H1 (cell line): ENCODE measurements around the gene NRP2. TPM values are rescaled to one million over a fixed set of nuclear protein-coding genes. Genes with fewer than 3 reads are reported as not detected.

Source experiments
- CTCF ChIA-PET: fragments of 300-600 bp; sonication (Branson Sonifier 250); formaldehyde crosslinking; loops from one replicate; lab custom pipeline; 2021; ENCODE audit not compliant: partially characterized antibody; lab: Charles Lee
- POLR2A ChIA-PET: fragments of 300-600 bp; sonication (Branson Sonifier 250); formaldehyde crosslinking; loops from one replicate; lab custom pipeline; 2021; ENCODE audit warnings: inconsistent platforms; ENCODE audit not compliant: partially characterized antibody; lab: Charles Lee
- DNase-seq, 2 experiments: peaks; one replicate each; pipeline versions ENCODE4 v3.0.0 to v3.0.0-alpha.2; 2010 to 2022; ENCODE audit warnings: low spot score in 2 of 2, low read depth in 1 of 2, mixed read lengths in 1 of 2
- FAIRE-seq: peaks from 2 replicates; lab custom pipeline; 2011; peaks lifted over from hg19 to GRCh38; lab: Jason Lieb, UNC
- H2AFZ ChIP-seq: 2 replicates; pipeline ENCODE4 v1.8.1; 2012; ENCODE audit warnings: low read length, inconsistent platforms
- H2AK5ac ChIP-seq: 2 replicates; pipeline ENCODE4 v1.6.1; 2013; ENCODE audit warnings: low read depth, low read length
- H2BK120ac ChIP-seq: replicated peaks from 2 replicates; pipeline ENCODE3; 2013; ENCODE audit warnings: low read depth, low read length, inconsistent platforms
- H2BK12ac ChIP-seq: 2 replicates; pipeline ENCODE4 v1.6.1; 2013; ENCODE audit warnings: low read depth, low read length
- H2BK15ac ChIP-seq: 2 replicates; pipeline ENCODE4 v1.6.1; 2013; ENCODE audit warnings: low read length
- H2BK20ac ChIP-seq: 2 replicates; pipeline ENCODE4 v1.6.1; 2013; ENCODE audit warnings: low read length
- H2BK5ac ChIP-seq: 2 replicates; pipeline ENCODE4 v1.6.1; 2013; ENCODE audit warnings: low read depth, low read length
- H3K14ac ChIP-seq: 2 replicates; pipeline ENCODE4 v1.6.1; 2013; ENCODE audit warnings: inconsistent platforms; ENCODE audit not compliant: insufficient read length
- H3K18ac ChIP-seq: 2 replicates; pipeline ENCODE4 v1.6.1; 2013; ENCODE audit warnings: low read length; ENCODE audit errors: extremely low read depth
- H3K23ac ChIP-seq: 2 replicates; pipeline ENCODE4 v1.6.1; 2013; ENCODE audit warnings: inconsistent platforms; ENCODE audit not compliant: insufficient read length
- H3K23me2 ChIP-seq: 2 replicates; pipeline ENCODE4 v1.6.1; 2013; ENCODE audit warnings: low read depth, low read length
- H3K27ac ChIP-seq: 2 replicates; pipeline ENCODE4 v1.6.1; 2011; ENCODE audit warnings: low read depth, low read length, inconsistent platforms
- H3K27me3 ChIP-seq, 4 experiments: replicated peaks in 1 of 4; 1 replicate in 1 of 4; 2 replicates in 3 of 4; pipeline versions ENCODE4 v1.6.1 to v1.8.1; 2011 to 2013; ENCODE audit warnings: low read length in 3 of 4, mild to moderate bottlenecking in 3 of 4, inconsistent platforms in 2 of 4, mixed read lengths in 2 of 4, moderate library complexity in 1 of 4; ENCODE audit not compliant: control insufficient read depth in 3 of 4, insufficient read depth in 3 of 4; ENCODE audit errors: extremely low read depth in 1 of 4
- H3K36me3 ChIP-seq, 4 experiments: 2 replicates each; pipeline versions ENCODE4 v1.6.1 to v1.8.1; 2011 to 2013; ENCODE audit warnings: mild to moderate bottlenecking in 4 of 4, low read length in 3 of 4, moderate library complexity in 2 of 4, control low read depth in 1 of 4, inconsistent platforms in 1 of 4; ENCODE audit not compliant: insufficient read depth in 4 of 4, control insufficient read depth in 2 of 4
- H3K4ac ChIP-seq: replicated peaks from 2 replicates; pipeline ENCODE3; 2013; ENCODE audit warnings: low read length, low read depth, mixed read lengths, inconsistent platforms; ENCODE audit not compliant: insufficient read length
- H3K4me1 ChIP-seq, 4 experiments: replicated peaks in 1 of 4; 1 replicate in 1 of 4; 2 replicates in 3 of 4; pipeline versions ENCODE4 v1.6.1 to v1.8.1; 2011 to 2013; ENCODE audit warnings: low read length in 3 of 4, inconsistent platforms in 2 of 4, mixed read lengths in 1 of 4; ENCODE audit not compliant: insufficient read depth in 4 of 4, control insufficient read depth in 3 of 4
- H3K4me2 ChIP-seq, 2 experiments: 2 replicates each; pipeline versions ENCODE4 v1.6.1 to v1.8.1; 2011 to 2013; ENCODE audit warnings: low read depth in 2 of 2, low read length in 2 of 2, control low read depth in 1 of 2, inconsistent platforms in 1 of 2, mild to moderate bottlenecking in 1 of 2; ENCODE audit not compliant: insufficient read depth in 1 of 2
- H3K4me3 ChIP-seq, 4 experiments: fragments of 200-600, 300-600 bp in 1 of 4; sonication (generic), shearing (Covaris generic), sonication (Bioruptor Twin) in 1 of 4; 2 replicates each; pipeline versions ENCODE4 v1.5.1 to v1.8.1; 2011 to 2016; ENCODE audit warnings: low read length in 4 of 4, low read depth in 3 of 4, control low read depth in 2 of 4, inconsistent platforms in 2 of 4, mild to moderate bottlenecking in 2 of 4, mixed read lengths in 1 of 4, moderate library complexity in 1 of 4; ENCODE audit not compliant: insufficient read depth in 2 of 4; ENCODE audit errors: extremely low read depth in 1 of 4
- H3K56ac ChIP-seq: replicated peaks from 2 replicates; pipeline ENCODE3; 2013; ENCODE audit warnings: low read depth, mild to moderate bottlenecking, mixed read lengths, low read length, inconsistent platforms; ENCODE audit not compliant: insufficient read length
- H3K79me1 ChIP-seq: 2 replicates; pipeline ENCODE4 v1.6.1; 2013; ENCODE audit warnings: low read depth, low read length, control low read depth
- H3K79me2 ChIP-seq, 2 experiments: 2 replicates each; pipeline versions ENCODE4 v1.6.1 to v1.8.1; 2012 to 2013; ENCODE audit warnings: low read length in 2 of 2, mild to moderate bottlenecking in 2 of 2, inconsistent platforms in 1 of 2; ENCODE audit not compliant: insufficient read depth in 2 of 2, control insufficient read depth in 1 of 2
- H3K9ac ChIP-seq, 4 experiments: replicated peaks in 1 of 4; 1 replicate in 1 of 4; 2 replicates in 3 of 4; pipeline versions ENCODE4 v1.6.1 to v1.8.1; 2011 to 2013; ENCODE audit warnings: low read depth in 3 of 4, low read length in 3 of 4, control low read depth in 2 of 4, mild to moderate bottlenecking in 2 of 4, moderate library complexity in 2 of 4, inconsistent platforms in 1 of 4; ENCODE audit errors: extremely low read depth in 1 of 4
- H3K9me3 ChIP-seq, 2 experiments: 2 replicates each; pipeline versions ENCODE4 v1.6.1 to v1.8.1; 2012 to 2013; ENCODE audit warnings: mild to moderate bottlenecking in 2 of 2, moderate library complexity in 2 of 2, control low read depth in 1 of 2, inconsistent platforms in 1 of 2, low read depth in 1 of 2, low read length in 1 of 2, mixed read lengths in 1 of 2; ENCODE audit not compliant: insufficient read depth in 2 of 2
- H4K20me1 ChIP-seq, 2 experiments: replicated peaks in 1 of 2; 2 replicates each; pipeline versions ENCODE3 to v1.8.1; 2011 to 2013; ENCODE audit warnings: inconsistent platforms in 2 of 2, low read length in 2 of 2, mild to moderate bottlenecking in 1 of 2; ENCODE audit not compliant: insufficient read depth in 2 of 2, control insufficient read depth in 1 of 2
- H4K5ac ChIP-seq: 2 replicates; pipeline ENCODE4 v1.6.1; 2013; ENCODE audit warnings: low read length, low read depth, mixed read lengths, inconsistent platforms; ENCODE audit not compliant: insufficient read length
- H4K8ac ChIP-seq: 2 replicates; pipeline ENCODE4 v1.8.0; 2013; ENCODE audit warnings: mild to moderate bottlenecking, moderate library complexity, low read length, inconsistent platforms; ENCODE audit not compliant: insufficient read depth; ENCODE audit errors: extremely low read depth
- H4K91ac ChIP-seq: replicated peaks from 2 replicates; pipeline ENCODE3; 2013; ENCODE audit warnings: low read length, mixed read lengths, inconsistent platforms; ENCODE audit not compliant: insufficient read length
- BRCA1 ChIP-seq: IDR thresholded peaks from 2 replicates; pipeline ENCODE4 v1.6.1; 2012; ENCODE audit warnings: low read depth, low read length, improper control_type of control experiment
- CBX8 ChIP-seq: fragments of 300-800, 300-1000 bp; sonication (generic); IDR thresholded peaks from 2 replicates; pipeline ENCODE4 v1.7.1; 2016; ENCODE audit warnings: low read depth, low read length, borderline replicate concordance
- CEBPB ChIP-seq: IDR thresholded peaks from 2 replicates; pipeline ENCODE4 v1.6.1; 2012; ENCODE audit warnings: low read depth, low read length
- EP300 ChIP-seq, 2 experiments: IDR thresholded peaks; 1 replicate in 1 of 2; 2 replicates in 1 of 2; pipeline ENCODE4 v1.6.1; 2011 to 2012; ENCODE audit warnings: low read depth in 2 of 2, low read length in 2 of 2, mild to moderate bottlenecking in 2 of 2, borderline replicate concordance in 1 of 2, inconsistent platforms in 1 of 2, moderate library complexity in 1 of 2
- HDAC2 ChIP-seq, 2 experiments: fragments of 300-600 bp in 1 of 2; sonication (generic) in 1 of 2; IDR thresholded peaks; 2 replicates each; pipeline ENCODE4 v1.6.1; 2011 to 2012; ENCODE audit warnings: low read depth in 2 of 2, low read length in 2 of 2, mild to moderate bottlenecking in 2 of 2, moderate library complexity in 2 of 2, borderline replicate concordance in 1 of 2, inconsistent platforms in 1 of 2
- HDAC6 ChIP-seq: IDR thresholded peaks from one replicate; pipeline ENCODE4 v1.7.1; 2012; ENCODE audit warnings: low read depth, mild to moderate bottlenecking, inconsistent platforms, low read length, moderate library complexity
- SIN3A ChIP-seq, 2 experiments: IDR thresholded peaks in 1 of 2; conservative IDR thresholded peaks in 1 of 2; 2 replicates each; pipeline ENCODE4 v1.6.1; 2011 to 2012; ENCODE audit warnings: low read length in 2 of 2, improper control_type of control experiment in 1 of 2, low read depth in 1 of 2, mild to moderate bottlenecking in 1 of 2
- YY1 ChIP-seq: IDR thresholded peaks from 2 replicates; pipeline ENCODE4 v1.6.1; 2011; ENCODE audit warnings: low read depth, mild to moderate bottlenecking, low read length
- WGBS, 2 experiments: shearing (Covaris generic) in 1 of 2; methylation state at CpG; one replicate each; pipeline versions ENCODE4 v1.1.6 to v1.1.7; 2013 to 2015; ENCODE audit warnings: low lambda C conversion rate in 2 of 2, mixed read lengths in 2 of 2, inconsistent platforms in 1 of 2, low coverage in 1 of 2, missing lambda C conversion rate in 1 of 2; ENCODE audit not compliant: insufficient replicate concordance in 2 of 2, insufficient coverage in 1 of 2, insufficient read length in 1 of 2; ENCODE audit errors: extremely low coverage in 1 of 2, missing lambda C conversion rate in 1 of 2; 5-methylcytosine and 5-hydroxymethylcytosine counted together
- polyA plus RNA-seq, 7 experiments: library from polyadenylated mRNA; depleted of rRNA in 3 of 7; stranded (reverse) in 5 of 7; unstranded in 2 of 7; fragments of >200 nt in 5 of 7; fragments of 200-250 nt in 2 of 7; gene quantifications; 1 replicate in 5 of 7; 2 replicates in 1 of 7; 4 replicates in 1 of 7; pipeline versions ENCODE4 v1.2.1 to v1.2.3, GENCODE V29; 2011 to 2013; ENCODE audit warnings: missing spikeins in 2 of 7, mixed read lengths in 2 of 7
- total RNA-seq: library from RNA; stranded (reverse); fragmentation: NEBNext Ultra II Directional; extraction: Animal tissue kit (Norgen Biotek cat#: 25700); gene quantifications from 2 replicates; pipeline ENCODE4 v1.2.1, GENCODE V29; 2021

NRP2 gene
- total and polyA plus RNA-seq, 2 of the 8 experiments (the other 6 are each of a cell fraction or from before 2014, with no cell fraction given), result 32.0 to 37.8 TPM

DNA sequence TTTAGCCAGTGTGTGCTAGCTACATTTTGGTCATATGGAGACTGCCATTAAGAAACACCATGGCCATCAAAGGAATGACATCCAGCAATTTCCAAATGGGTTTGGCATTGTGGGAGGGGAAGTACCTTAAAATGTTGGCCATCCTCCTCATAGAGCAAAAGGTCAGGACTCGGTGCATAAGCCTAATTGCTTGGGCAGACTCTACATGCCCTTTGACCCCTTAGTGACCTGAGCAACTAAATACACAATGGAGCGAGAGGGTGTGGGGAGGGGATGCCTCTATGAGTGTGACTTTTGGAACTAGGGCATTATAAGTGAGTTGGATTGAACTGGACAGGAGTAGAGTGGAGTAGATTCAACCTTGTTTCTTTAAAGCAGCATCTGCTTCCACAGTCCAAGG lies 44.9 kb downstream of the NRP2 start:
- no peak overlapping the region for H3K4me2 ChIP-seq
- H2AK5ac ChIP-seq, result no peak overlapping the region
- 86% methylated on average over 2 of the region's 2 CpGs; no CpG with 5 or more reads in 1 of the 2 experiments for WGBS, 2 experiments
- H3K27ac ChIP-seq, result no peak overlapping the region
- H3K79me1 ChIP-seq, result peaks cover 3% of the 10 kb centered on the region; the same call in 1 of the 2 replicates
- H3K9ac ChIP-seq, result no peak overlapping the region
- no peaks in the 10 kb centered on the region for H3K9me3 ChIP-seq
- peaks cover 0 to 23% (median 9%) of the 10 kb centered on the region in 4 experiments for H3K4me1 ChIP-seq
- H2BK120ac ChIP-seq, result no peak overlapping the region
- H3K18ac ChIP-seq, result no peak overlapping the region
- no peak overlapping the region for H3K14ac ChIP-seq
- no peak overlapping the region for H3K23ac ChIP-seq
- H2BK20ac ChIP-seq, result no peak overlapping the region
- TF ChIP-seq EP300 (IDR thresholded peaks at IDR 0.05; ENCODE audit: borderline replicate concordance in 1 of 2, low read depth in 2 of 2, low read length in 2 of 2), result no peak
- TF ChIP-seq BRCA1, result no peak
- no peak for TF ChIP-seq HDAC6
- no peak for TF ChIP-seq SIN3A (conservative IDR thresholded peaks at IDR 0.05 in 1 of 2, IDR thresholded peaks at IDR 0.05 in 1 of 2; ENCODE audit: low read depth in 1 of 2, low read length in 2 of 2)
- no peak for TF ChIP-seq CEBPB
- no peak for TF ChIP-seq CBX8
- TF ChIP-seq HDAC2 (IDR thresholded peaks at IDR 0.05; ENCODE audit: borderline replicate concordance in 1 of 2, low read depth in 2 of 2, low read length in 2 of 2), result no peak
- TF ChIP-seq YY1, result no peak
- TF ChIP-seq, all 59 proteins: peak for 0
- DNase-seq (no peak), FAIRE-seq (no peak)
- Histone ChIP-seq H3K4ac (no peak overlapping the region), H3K79me2 (no peaks in the 10 kb centered on the region), H3K36me3 (peaks cover 10 to 69% (median 49%) of the 10 kb centered on the region in 4 experiments), H3K23me2 (no peaks in the 10 kb centered on the region), H2AFZ (no peak overlapping the region), H4K5ac (no peak overlapping the region), H2BK12ac (no peak overlapping the region), H4K91ac (no peak overlapping the region), H3K27me3 (no peaks in the 10 kb centered on the region), H2BK15ac (no peak overlapping the region), H4K20me1 (no peaks in the 10 kb centered on the region), H3K4me3 (no peak overlapping the region), H4K8ac (no peak overlapping the region), H2BK5ac (no peak overlapping the region), H3K56ac (no peak overlapping the region)
- ChIA-PET POLR2A (no interaction called here), CTCF (interaction anchor here (0.6 to 1.8 kb wide), 6 partner anchors 23 to 1680 kb away, joined by 3 to 4 read pairs (median 3); no protein-coding TSS in a partner anchor)
